Endothelial cell of umbilical vein (primary cell): Measurements from ENCODE around the gene ROPN1L. TPM values are rescaled to one million over a fixed set of nuclear protein-coding genes. Genes with fewer than 3 reads are reported as not detected.

Experiments used
- BruUV-seq: library from RNA; stranded (reverse); fragments of 400-500 nt; replicated peaks from 2 replicates; lab custom pipeline; 2021; lab: Mats Ljungman, UMichigan
- CTCF ChIA-PET: fragments of 300-600, 350-600 bp; sonication (Branson Sonifier 250); formaldehyde crosslinking; loops from one replicate; lab custom pipeline; 2021; ENCODE audit warnings: antibody characterized with exemption, inconsistent platforms; lab: Charles Lee
- POLR2A ChIA-PET: fragments of 300-600, 350-600 bp; sonication (Branson Sonifier 250); formaldehyde crosslinking; loops from one replicate; lab custom pipeline; 2021; ENCODE audit warnings: antibody characterized with exemption, inconsistent platforms; lab: Charles Lee
- DNase-seq: peaks from one replicate; pipeline ENCODE4 v3.0.0-alpha.2; 2011; ENCODE audit warnings: low read depth, low spot score
- FAIRE-seq: peaks from 2 replicates; lab custom pipeline; 2011; peaks lifted over from hg19 to GRCh38; lab: Jason Lieb, UNC
- H2AFZ ChIP-seq: 2 replicates; pipeline ENCODE4 v1.6.0; 2012; ENCODE audit warnings: low read depth, low read length, control low read depth, inconsistent platforms
- H3K27ac ChIP-seq: 2 replicates; pipeline ENCODE4 v1.5.1; 2011; ENCODE audit warnings: low read depth, mild to moderate bottlenecking, control low read depth, low read length, moderate library complexity; ENCODE audit not compliant: insufficient read depth
- H3K27me3 ChIP-seq, 2 experiments: 2 replicates each; pipeline versions ENCODE4 v1.6.0 to v1.6.1; 2011; ENCODE audit warnings: low read length in 2 of 2, mixed read lengths in 1 of 2; ENCODE audit not compliant: control insufficient read depth in 2 of 2, insufficient read depth in 2 of 2
- H3K36me3 ChIP-seq, 2 experiments: 2 replicates in 1 of 2; 3 replicates in 1 of 2; pipeline ENCODE4 v1.5.1; 2011; ENCODE audit warnings: low read length in 2 of 2, mild to moderate bottlenecking in 1 of 2, moderate library complexity in 1 of 2; ENCODE audit not compliant: control insufficient read depth in 2 of 2, insufficient read depth in 2 of 2; ENCODE audit errors: extremely low read depth in 1 of 2
- H3K4me1 ChIP-seq: 3 replicates; pipeline ENCODE4 v1.5.1; 2011; ENCODE audit warnings: mild to moderate bottlenecking, low read length; ENCODE audit not compliant: control insufficient read depth, insufficient read depth; ENCODE audit errors: extremely low read depth
- H3K4me2 ChIP-seq: 2 replicates; pipeline ENCODE4 v1.6.1; 2011; ENCODE audit warnings: low read length, control low read depth, mixed read lengths; ENCODE audit not compliant: insufficient read depth
- H3K4me3 ChIP-seq, 3 experiments: fragments of 200-600 bp in 1 of 3; sonication (generic), shearing (Covaris generic) in 1 of 3; replicated peaks in 1 of 3; 2 replicates each; pipeline ENCODE4 v1.5.1; 2011 to 2016; ENCODE audit warnings: control low read depth in 3 of 3, low read length in 3 of 3, mild to moderate bottlenecking in 2 of 3, inconsistent platforms in 1 of 3, low read depth in 1 of 3, moderate library complexity in 1 of 3; ENCODE audit not compliant: insufficient read depth in 1 of 3
- H3K79me2 ChIP-seq: 2 replicates; pipeline ENCODE4 v1.6.0; 2012; ENCODE audit warnings: low read length, inconsistent platforms; ENCODE audit not compliant: control insufficient read depth, insufficient read depth
- H3K9ac ChIP-seq: replicated peaks from 2 replicates; pipeline ENCODE3; 2011; ENCODE audit warnings: low read length, control low read depth; ENCODE audit not compliant: insufficient read depth; ENCODE audit errors: extremely low read depth
- H3K9me1 ChIP-seq: replicated peaks from 3 replicates; pipeline ENCODE4 v1.6.0; 2011; ENCODE audit warnings: mild to moderate bottlenecking, low read length; ENCODE audit not compliant: control insufficient read depth, insufficient read depth; ENCODE audit errors: extremely low read depth
- H3K9me3 ChIP-seq: replicated peaks from 2 replicates; pipeline ENCODE4 v1.5.1; 2012; ENCODE audit warnings: low read length, inconsistent platforms; ENCODE audit not compliant: control insufficient read depth, insufficient read depth
- H4K20me1 ChIP-seq: replicated peaks from 2 replicates; pipeline ENCODE3; 2011; ENCODE audit warnings: mild to moderate bottlenecking, low read length; ENCODE audit not compliant: control insufficient read depth, insufficient read depth; ENCODE audit errors: extremely low read depth
- EZH2 ChIP-seq: IDR thresholded peaks from 2 replicates; pipeline ENCODE4 v1.6.1; 2012; ENCODE audit warnings: borderline replicate concordance, low read depth, mild to moderate bottlenecking, moderate library complexity, low read length, inconsistent platforms; ENCODE audit not compliant: severe bottlenecking
- FOS ChIP-seq: IDR thresholded peaks from 2 replicates; pipeline ENCODE4 v1.6.1; 2011; ENCODE audit warnings: mild to moderate bottlenecking, low read length, moderate library complexity, borderline replicate concordance; ENCODE audit not compliant: insufficient read depth
- GATA2 ChIP-seq: IDR thresholded peaks from 2 replicates; pipeline ENCODE4 v1.7.0; 2011; ENCODE audit warnings: low read depth, mild to moderate bottlenecking, moderate library complexity, mixed read lengths, low read length; ENCODE audit not compliant: insufficient read length, insufficient read depth
- JUN ChIP-seq: IDR thresholded peaks from 2 replicates; pipeline ENCODE4 v1.6.1; 2011; ENCODE audit warnings: borderline replicate concordance, low read depth; ENCODE audit not compliant: insufficient read length, insufficient read depth
- MYC ChIP-seq: IDR thresholded peaks from one replicate; pipeline ENCODE4 v1.6.1; 2011; ENCODE audit warnings: mild to moderate bottlenecking, low read depth, low read length
- POLR2A ChIP-seq: IDR thresholded peaks from 2 replicates; pipeline ENCODE4 v1.6.1; 2012; ENCODE audit warnings: low read depth, mild to moderate bottlenecking, control low read depth, low read length
- POLR2AphosphoS5 ChIP-seq: IDR thresholded peaks from 2 replicates; pipeline ENCODE4 v1.6.1; 2012; ENCODE audit warnings: low read depth, mild to moderate bottlenecking, control low read depth, low read length, moderate library complexity; ENCODE audit not compliant: insufficient read depth
- dilution Hi-C: fragments of 300-500 bp; cut with MboI; formaldehyde crosslinking; loops from one replicate; pipeline ENCODE4 v1.15.0; 2019; ENCODE audit warnings: low sequenced_read_pairs; ENCODE audit not compliant: extremely low pct_ligation_motif_present
- intact Hi-C: fragments of 100-400 bp; cut with micrococcal nuclease; formaldehyde crosslinking; loops from one replicate; pipeline ENCODE4 v1.10.0; 2022
- polyA plus RNA-seq, 4 experiments: library from polyadenylated mRNA; depleted of rRNA in 3 of 4; stranded (reverse) in 3 of 4; unstranded in 1 of 4; fragments of >200 nt; gene quantifications; 2 replicates each; pipeline versions ENCODE4 v1.2.1 to v1.2.3, GENCODE V29; 2011 to 2012; ENCODE audit warnings: missing spikeins in 1 of 4
- total RNA-seq: library from RNA; stranded (reverse); gene quantifications from 2 replicates; pipeline ENCODE4 v1.2.3, GENCODE V29; 2021
- TF ChIP-seq, protein P1 (sequence below), 2 donors: IDR thresholded peaks; 1 replicate in 1 of 2; 2 replicates in 1 of 2; pipeline ENCODE4 v1.5.1; 2011; ENCODE audit warnings: low read length in 2 of 2, mild to moderate bottlenecking in 2 of 2, moderate library complexity in 2 of 2, control low read depth in 1 of 2, inconsistent platforms in 1 of 2, low read depth in 1 of 2; ENCODE audit not compliant: insufficient read depth in 1 of 2; ENCODE audit errors: extremely low read depth in 1 of 2
- TF ChIP-seq, protein P2 (sequence below): IDR thresholded peaks from 2 replicates; pipeline ENCODE4 v1.6.1; 2011; ENCODE audit not compliant: insufficient read depth, insufficient read length

The ROPN1L gene
- total and polyA plus RNA-seq, 2 donors (not counting 3 experiments of a cell fraction or from before 2014, with no cell fraction given), result 0.30 to 0.60 TPM

DNA sequence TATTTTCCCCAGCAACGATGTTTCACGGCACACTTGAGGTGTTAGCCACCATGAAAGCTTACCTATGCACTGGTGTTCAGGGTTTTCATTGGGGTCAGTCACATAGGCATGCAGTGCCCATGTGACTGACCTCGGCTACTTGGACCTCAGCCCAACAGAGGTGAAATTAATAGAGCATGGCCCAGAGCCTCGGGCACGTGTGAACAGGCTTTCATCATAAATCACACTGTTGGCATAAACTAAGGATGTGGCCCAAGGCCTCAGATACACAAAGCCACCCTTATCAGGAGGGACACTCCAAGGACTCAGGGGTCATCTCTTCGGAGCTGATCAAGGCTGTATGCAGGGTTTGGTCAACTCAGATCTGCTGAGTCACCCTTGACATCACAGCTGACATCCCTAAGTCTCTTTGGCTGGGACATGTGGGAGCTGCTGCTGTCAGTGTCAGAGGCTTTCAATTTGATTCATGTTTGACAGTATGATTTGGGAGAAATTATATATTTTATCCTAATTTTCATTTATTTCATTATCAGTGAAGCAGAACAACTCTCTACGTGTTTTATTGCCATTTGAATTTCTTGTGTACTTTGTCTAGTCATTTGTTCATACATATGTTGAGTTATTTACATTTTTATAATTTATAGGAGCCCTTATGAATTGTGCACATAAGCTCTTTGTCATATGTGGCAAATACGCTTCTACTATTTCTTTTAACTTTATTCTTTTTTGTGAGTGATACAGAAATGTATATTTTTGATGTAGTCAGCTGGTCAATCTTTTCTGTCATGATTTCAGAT, 62.5 kb downstream of the ROPN1L start:
- no peaks in the 10 kb centered on the region for H3K9me3 ChIP-seq
- intact Hi-C loops, result no loop called here
- no peaks in the 10 kb centered on the region for H3K36me3 ChIP-seq
- no peak overlapping the region for H3K27ac ChIP-seq
- CTCF ChIA-PET, result interaction anchor here (0.9 to 1.2 kb wide), 2 partner anchors 10 to 123 kb away, joined by 3 to 4 read pairs; no protein-coding TSS in a partner anchor
- no TSS peak for BruUV-seq
- POLR2A ChIA-PET, result no interaction called here
- dilution Hi-C loops, result no loop called here
- TF ChIP-seq JUN, result no peak
- TF ChIP-seq MYC, result no peak
- TF ChIP-seq FOS, result no peak
- TF ChIP-seq, protein P1, sequence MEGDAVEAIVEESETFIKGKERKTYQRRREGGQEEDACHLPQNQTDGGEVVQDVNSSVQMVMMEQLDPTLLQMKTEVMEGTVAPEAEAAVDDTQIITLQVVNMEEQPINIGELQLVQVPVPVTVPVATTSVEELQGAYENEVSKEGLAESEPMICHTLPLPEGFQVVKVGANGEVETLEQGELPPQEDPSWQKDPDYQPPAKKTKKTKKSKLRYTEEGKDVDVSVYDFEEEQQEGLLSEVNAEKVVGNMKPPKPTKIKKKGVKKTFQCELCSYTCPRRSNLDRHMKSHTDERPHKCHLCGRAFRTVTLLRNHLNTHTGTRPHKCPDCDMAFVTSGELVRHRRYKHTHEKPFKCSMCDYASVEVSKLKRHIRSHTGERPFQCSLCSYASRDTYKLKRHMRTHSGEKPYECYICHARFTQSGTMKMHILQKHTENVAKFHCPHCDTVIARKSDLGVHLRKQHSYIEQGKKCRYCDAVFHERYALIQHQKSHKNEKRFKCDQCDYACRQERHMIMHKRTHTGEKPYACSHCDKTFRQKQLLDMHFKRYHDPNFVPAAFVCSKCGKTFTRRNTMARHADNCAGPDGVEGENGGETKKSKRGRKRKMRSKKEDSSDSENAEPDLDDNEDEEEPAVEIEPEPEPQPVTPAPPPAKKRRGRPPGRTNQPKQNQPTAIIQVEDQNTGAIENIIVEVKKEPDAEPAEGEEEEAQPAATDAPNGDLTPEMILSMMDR (IDR thresholded peaks at IDR 0.05; ENCODE audit: extremely low read depth in 1 of 2, insufficient read depth in 1 of 2, low read depth in 1 of 2, low read length in 2 of 2), result no peak
- TF ChIP-seq, protein P2, sequence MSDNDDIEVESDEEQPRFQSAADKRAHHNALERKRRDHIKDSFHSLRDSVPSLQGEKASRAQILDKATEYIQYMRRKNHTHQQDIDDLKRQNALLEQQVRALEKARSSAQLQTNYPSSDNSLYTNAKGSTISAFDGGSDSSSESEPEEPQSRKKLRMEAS, result no peak
- TF ChIP-seq POLR2A, result no peak
- TF ChIP-seq EZH2, result no peak
- no peak for TF ChIP-seq GATA2
- TF ChIP-seq POLR2AphosphoS5, result no peak
- no peak overlapping the region for H3K4me2 ChIP-seq
- no peaks in the 10 kb centered on the region for H4K20me1 ChIP-seq
- H3K9me1 ChIP-seq, result no peaks in the 10 kb centered on the region
- DNase-seq (no peak), FAIRE-seq (no peak)
- H3K79me2 ChIP-seq, result no peaks in the 10 kb centered on the region
- no peak overlapping the region for H3K4me3 ChIP-seq
- H3K27me3 ChIP-seq, result no peaks in the 10 kb centered on the region
- no peak overlapping the region for H3K9ac ChIP-seq
- H3K4me1 ChIP-seq, result peaks cover 2% of the 10 kb centered on the region
- no peak overlapping the region for H2AFZ ChIP-seq
